SH-SY5Y (cell line): ENCODE results near the gene EIF4E.

Experiments
- GATA2 ChIP-seq: IDR thresholded peaks from 2 replicates; pipeline ENCODE4 v1.6.1; 2011; ENCODE audit warnings: mild to moderate bottlenecking, low read depth, low read length
- GATA3 ChIP-seq: IDR thresholded peaks from 2 replicates; pipeline ENCODE4 v1.6.1; 2011; ENCODE audit warnings: low read depth, mild to moderate bottlenecking, low read length, moderate library complexity

DNA sequence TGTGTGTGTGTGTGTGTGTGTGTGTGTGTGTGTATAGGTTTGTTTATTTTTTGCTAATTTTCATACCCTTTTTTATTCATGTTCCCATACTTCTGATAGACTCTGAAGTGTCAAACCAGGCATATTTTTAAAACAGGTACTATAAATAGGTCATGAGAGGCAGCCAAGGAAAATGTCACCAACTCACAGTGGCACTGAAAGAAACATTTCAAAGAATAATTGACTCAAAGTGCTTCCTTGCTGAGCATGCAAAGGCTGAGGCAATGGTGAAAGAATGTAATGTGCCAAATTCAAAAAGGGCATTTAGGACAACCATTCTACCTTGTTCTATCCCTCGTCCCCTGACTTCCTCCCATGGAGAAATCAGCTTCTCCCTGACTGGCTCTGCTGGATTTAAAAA is 95.5 kb downstream of the EIF4E start:
- TF ChIP-seq GATA3 (no peak), GATA2 (no peak)
